Measurements from ENCODE around the gene SULT1A2. TPM values are rescaled to one million over a fixed set of nuclear protein-coding genes. Genes with fewer than 3 reads are reported as not detected.

SULT1A2 gene
- total and polyA plus RNA-seq, 2 of the 8 experiments (the other 6 are each of a cell fraction or from before 2014, with no cell fraction given), result 0.29 to 0.35 TPM

DNA sequence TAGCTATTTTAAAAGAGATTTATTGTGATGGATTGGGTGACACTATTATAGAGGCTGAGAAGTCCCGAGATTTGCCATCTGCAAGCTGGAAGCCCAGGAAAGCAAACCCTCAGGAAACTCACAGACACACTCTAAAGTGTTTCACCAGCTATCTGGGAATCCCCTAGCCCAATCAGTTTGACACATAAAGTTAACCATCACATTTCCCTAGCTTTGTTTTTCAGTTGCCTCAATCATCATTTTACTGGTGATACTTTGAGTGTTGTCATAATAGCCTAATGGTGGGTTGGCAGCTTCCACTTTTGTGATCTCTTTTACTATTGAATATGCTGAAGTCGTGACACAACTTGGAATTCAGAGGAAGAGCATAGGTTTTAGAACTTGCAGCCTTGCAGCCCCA lies 41.3 kb downstream of the SULT1A2 start:
- H3K4ac ChIP-seq (replicated peaks; ENCODE audit: insufficient read length, low read depth, low read length), result no peak overlapping the region
- WGBS, 2 experiments (ENCODE audit: extremely low coverage in 1 of 2, insufficient coverage in 1 of 2, insufficient read length in 1 of 2, insufficient replicate concordance in 2 of 2, low coverage in 1 of 2, low lambda C conversion rate in 2 of 2, missing lambda C conversion rate in 1 of 2), result 66% methylated on average over 2 of the region's 2 CpGs; no CpG with 5 or more reads in 1 of the 2 experiments
- no peak for FAIRE-seq
- no peak for TF ChIP-seq HDAC6 (IDR thresholded peaks at IDR 0.05; ENCODE audit: low read depth, low read length)
- TF ChIP-seq, protein P1, sequence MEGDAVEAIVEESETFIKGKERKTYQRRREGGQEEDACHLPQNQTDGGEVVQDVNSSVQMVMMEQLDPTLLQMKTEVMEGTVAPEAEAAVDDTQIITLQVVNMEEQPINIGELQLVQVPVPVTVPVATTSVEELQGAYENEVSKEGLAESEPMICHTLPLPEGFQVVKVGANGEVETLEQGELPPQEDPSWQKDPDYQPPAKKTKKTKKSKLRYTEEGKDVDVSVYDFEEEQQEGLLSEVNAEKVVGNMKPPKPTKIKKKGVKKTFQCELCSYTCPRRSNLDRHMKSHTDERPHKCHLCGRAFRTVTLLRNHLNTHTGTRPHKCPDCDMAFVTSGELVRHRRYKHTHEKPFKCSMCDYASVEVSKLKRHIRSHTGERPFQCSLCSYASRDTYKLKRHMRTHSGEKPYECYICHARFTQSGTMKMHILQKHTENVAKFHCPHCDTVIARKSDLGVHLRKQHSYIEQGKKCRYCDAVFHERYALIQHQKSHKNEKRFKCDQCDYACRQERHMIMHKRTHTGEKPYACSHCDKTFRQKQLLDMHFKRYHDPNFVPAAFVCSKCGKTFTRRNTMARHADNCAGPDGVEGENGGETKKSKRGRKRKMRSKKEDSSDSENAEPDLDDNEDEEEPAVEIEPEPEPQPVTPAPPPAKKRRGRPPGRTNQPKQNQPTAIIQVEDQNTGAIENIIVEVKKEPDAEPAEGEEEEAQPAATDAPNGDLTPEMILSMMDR (IDR thresholded peaks at IDR 0.05; ENCODE audit: control extremely low read depth in 1 of 3, insufficient read depth in 1 of 3, low read depth in 1 of 3, low read length in 3 of 3), result no peak
- no peak for TF ChIP-seq SUZ12 (IDR thresholded peaks at IDR 0.05; ENCODE audit: low read length)
- TF ChIP-seq BCL11A (IDR thresholded peaks at IDR 0.05; ENCODE audit: low read depth in 2 of 2, low read length in 2 of 2), result no peak
- no peak for TF ChIP-seq NANOG (IDR thresholded peaks at IDR 0.05; ENCODE audit: insufficient read depth, low read depth, low read length, poor library complexity, severe bottlenecking)
- no peak for TF ChIP-seq GTF2F1 (IDR thresholded peaks at IDR 0.05; ENCODE audit: borderline replicate concordance, low read depth, low read length)
- TF ChIP-seq POLR2A (IDR thresholded peaks at IDR 0.05; ENCODE audit: control extremely low read depth in 1 of 2, low read depth in 2 of 2, low read length in 2 of 2), result no peak
- TF ChIP-seq CBX5 (IDR thresholded peaks at IDR 0.05; ENCODE audit: low read depth, low read length), result no peak
- TF ChIP-seq PHF8 (conservative IDR thresholded peaks at IDR 0.05; ENCODE audit: low read depth, low read length), result no peak
- TF ChIP-seq POLR2AphosphoS5 (IDR thresholded peaks at IDR 0.05; ENCODE audit: low read depth, low read length), result no peak
- no peak for TF ChIP-seq KDM5A (IDR thresholded peaks at IDR 0.05; ENCODE audit: low read length)

More for the DNA sequence above, 41.3 kb downstream of the SULT1A2 start:
- Histone ChIP-seq H2BK120ac (replicated peaks; ENCODE audit: low read depth, low read length) (no peak overlapping the region), H3K79me1 (ENCODE audit: low read depth, low read length) (no peaks in the 10 kb centered on the region; the same call in 1 of the 2 replicates), H2AK5ac (ENCODE audit: low read depth, low read length) (no peak overlapping the region), H2BK5ac (ENCODE audit: low read depth, low read length) (no peak overlapping the region), H3K9me3 (ENCODE audit: insufficient read depth in 2 of 2, low read depth in 1 of 2, low read length in 1 of 2) (no peaks in the 10 kb centered on the region), H3K27ac (ENCODE audit: low read depth, low read length) (no peak overlapping the region), H4K5ac (ENCODE audit: insufficient read length, low read depth, low read length) (no peak overlapping the region), H3K23ac (ENCODE audit: insufficient read length) (no peak overlapping the region), H3K14ac (ENCODE audit: insufficient read length) (no peak overlapping the region), H2BK12ac (ENCODE audit: low read depth, low read length) (no peak overlapping the region), H2BK20ac (ENCODE audit: low read length) (no peak overlapping the region), H4K20me1 (replicated peaks in 1 of 2; ENCODE audit: control insufficient read depth in 1 of 2, insufficient read depth in 2 of 2, low read length in 2 of 2) (peaks cover 0 to 2% of the 10 kb centered on the region in 2 experiments), H3K36me3 (ENCODE audit: control insufficient read depth in 2 of 4, insufficient read depth in 4 of 4, low read length in 3 of 4) (no peaks in the 10 kb centered on the region; a peak in 1 of 8 replicates), H3K18ac (ENCODE audit: extremely low read depth, low read length) (no peak overlapping the region), H3K23me2 (ENCODE audit: low read depth, low read length) (no peaks in the 10 kb centered on the region; the same call in 1 of the 2 replicates), H3K4me1 (replicated peaks in 1 of 4; ENCODE audit: control insufficient read depth in 3 of 4, insufficient read depth in 4 of 4, low read length in 3 of 4) (no peaks in the 10 kb centered on the region), H4K91ac (replicated peaks; ENCODE audit: insufficient read length, low read length) (no peak overlapping the region), H3K4me2 (ENCODE audit: insufficient read depth in 1 of 2, low read depth in 2 of 2, low read length in 2 of 2) (no peak overlapping the region), H3K56ac (replicated peaks; ENCODE audit: insufficient read length, low read depth, low read length) (no peak overlapping the region), H3K9ac (replicated peaks in 1 of 4; ENCODE audit: extremely low read depth in 1 of 4, low read depth in 3 of 4, low read length in 3 of 4) (no peak overlapping the region), H3K27me3 (replicated peaks in 1 of 4; ENCODE audit: control insufficient read depth in 3 of 4, extremely low read depth in 1 of 4, insufficient read depth in 3 of 4, low read length in 3 of 4) (no peaks in the 10 kb centered on the region), H4K8ac (ENCODE audit: extremely low read depth, insufficient read depth, low read length) (no peak overlapping the region), H2AFZ (ENCODE audit: low read length) (no peak overlapping the region), H2BK15ac (ENCODE audit: low read length) (no peak overlapping the region), H3K79me2 (ENCODE audit: control insufficient read depth in 1 of 2, insufficient read depth in 2 of 2, low read length in 2 of 2) (peaks cover 0 to 3% of the 10 kb centered on the region in 2 experiments; a peak in 2 of 4 replicates), H3K4me3 (ENCODE audit: extremely low read depth in 1 of 4, insufficient read depth in 2 of 4, low read depth in 3 of 4, low read length in 4 of 4) (no peak overlapping the region)
- DNase-seq (ENCODE audit: low read depth in 1 of 2, low spot score in 2 of 2), result no peak
- POLR2A ChIA-PET (ENCODE audit: partially characterized antibody), result interaction anchor here (1.3 to 2.2 kb wide), 4 partner anchors 16 to 37 kb away, joined by 3 to 9 read pairs (median 5); partner anchors contain the start of gene NUPR1
- CTCF ChIA-PET (ENCODE audit: partially characterized antibody), result interaction anchor here (0.8 to 1.5 kb wide), 2 partner anchors 20 to 61 kb away, joined by 3 to 4 read pairs; no protein-coding TSS in a partner anchor

Measured in H1 (cell line).